GM12878 (cell line): ENCODE measurements around the gene TAX1BP3. TPM values are rescaled to one million over a fixed set of nuclear protein-coding genes. Genes with fewer than 3 reads are reported as not detected.

Experiments used
- BHLHE40 ChIP-seq, 2 experiments: fragments of 450-650 bp in 1 of 2; IDR thresholded peaks; 2 replicates each; pipeline ENCODE4 v1.6.1; 2011 to 2017; ENCODE audit warnings: low read depth in 2 of 2, borderline replicate concordance in 1 of 2, improper control_type of control experiment in 1 of 2, low read length in 1 of 2, mild to moderate bottlenecking in 1 of 2
- BRCA1 ChIP-seq: IDR thresholded peaks from 2 replicates; pipeline ENCODE4 v1.6.1; 2011; ENCODE audit warnings: low read depth, low read length, improper control_type of control experiment
- ETV6 ChIP-seq, 2 experiments: fragments of 450-650 bp in 1 of 2; IDR thresholded peaks in 1 of 2; conservative IDR thresholded peaks in 1 of 2; 2 replicates each; pipeline ENCODE4 v1.6.1; 2014; ENCODE audit warnings: antibody characterized with exemption in 1 of 2, borderline replicate concordance in 1 of 2, low read depth in 1 of 2, mild to moderate bottlenecking in 1 of 2, moderate library complexity in 1 of 2
- GATAD2B ChIP-seq: fragments of 450-650 bp; conservative IDR thresholded peaks from 2 replicates; pipeline ENCODE4 v1.6.1; 2017; ENCODE audit warnings: low read depth, mild to moderate bottlenecking, moderate library complexity
- KAT2A ChIP-seq: conservative IDR thresholded peaks from 2 replicates; pipeline ENCODE4 v1.6.1; 2011; ENCODE audit warnings: low read depth, low read length; ENCODE audit not compliant: control insufficient read depth
- MEF2B ChIP-seq: fragments of 450-650 bp; IDR thresholded peaks from 2 replicates; pipeline ENCODE4 v1.6.1; 2018; ENCODE audit warnings: mild to moderate bottlenecking, moderate library complexity; ENCODE audit not compliant: partially characterized antibody, poor library complexity, severe bottlenecking
- MYB ChIP-seq: fragments of 150-350 bp; IDR thresholded peaks from 2 replicates; pipeline ENCODE4 v1.6.1; 2014; ENCODE audit warnings: mild to moderate bottlenecking, low read depth, low read length, borderline replicate concordance
- RBBP5 ChIP-seq: fragments of 200-600 bp; sonication (generic); conservative IDR thresholded peaks from 2 replicates; pipeline ENCODE4 v1.6.1; 2016
- RCOR1 ChIP-seq: conservative IDR thresholded peaks from 2 replicates; pipeline ENCODE4 v1.6.1; 2012; ENCODE audit warnings: low read depth, low read length, improper control_type of control experiment
- SUPT20H ChIP-seq: IDR thresholded peaks from 2 replicates; pipeline ENCODE4 v1.6.1; 2011; ENCODE audit warnings: low read depth, mild to moderate bottlenecking, low read length, moderate library complexity, borderline replicate concordance; ENCODE audit not compliant: control insufficient read depth
- TCF7 ChIP-seq: IDR thresholded peaks from 2 replicates; pipeline ENCODE4 v1.6.1; 2014; ENCODE audit warnings: antibody characterized with exemption, borderline replicate concordance
- WRNIP1 ChIP-seq: IDR thresholded peaks from 2 replicates; pipeline ENCODE4 v1.6.1; 2011; ENCODE audit warnings: low read depth, low read length, improper control_type of control experiment, borderline replicate concordance
- ZBED1 ChIP-seq: IDR thresholded peaks from 2 replicates; pipeline ENCODE4 v1.6.1; 2016; ENCODE audit warnings: borderline replicate concordance
- ZSCAN29 ChIP-seq: fragments of 450-650 bp; IDR thresholded peaks from 2 replicates; pipeline ENCODE4 v1.6.1; 2017; ENCODE audit warnings: mild to moderate bottlenecking, moderate library complexity
- polyA plus RNA-seq, 11 experiments: library from polyadenylated mRNA; depleted of rRNA in 4 of 11; unstranded in 6 of 11; stranded (reverse) in 5 of 11; fragments of >200 nt; fragmentation: Nextera tagmentation in 4 of 11; fragmentation: Illumina TruSeq in 1 of 11; extraction: Ambion mirVana in 4 of 11; extraction: Trizol in 1 of 11; gene quantifications; 1 replicate in 1 of 11; 2 replicates in 10 of 11; pipeline versions ENCODE4 v1.2.1 to v1.2.3, GENCODE V29; 2011 to 2016; ENCODE audit warnings: inconsistent platforms in 2 of 11, missing spikeins in 2 of 11, low read depth in 1 of 11
- total RNA-seq, 4 experiments: library from RNA; depleted of rRNA in 3 of 4; stranded (reverse); fragments of >200 nt in 3 of 4; fragmentation: Illumina TruSeq in 1 of 4; extraction: Trizol in 1 of 4; gene quantifications; 2 replicates each; pipeline versions ENCODE4 v1.2.1 to v1.2.3, GENCODE V29; 2013 to 2021
- TF ChIP-seq, protein P1 (sequence below): IDR thresholded peaks from 2 replicates; pipeline ENCODE4 v1.6.1; 2012; ENCODE audit warnings: mild to moderate bottlenecking, low read depth, low read length
- TF ChIP-seq, protein P2 (sequence below): fragments of 450-650 bp; IDR thresholded peaks from 2 replicates; pipeline ENCODE4 v1.6.1; 2017; ENCODE audit warnings: low read depth, mild to moderate bottlenecking, moderate library complexity
- TF ChIP-seq, protein P3 (sequence below): fragments of 450-650 bp; IDR thresholded peaks from 2 replicates; pipeline ENCODE4 v1.6.1; 2016; ENCODE audit warnings: mild to moderate bottlenecking
- TF ChIP-seq, protein P4 (sequence below): fragments of 450-650 bp; IDR thresholded peaks from 2 replicates; pipeline ENCODE4 v1.6.1; 2017; ENCODE audit warnings: mild to moderate bottlenecking
- TF ChIP-seq, protein P5 (sequence below): IDR thresholded peaks from 2 replicates; pipeline ENCODE4 v1.6.1; 2011; ENCODE audit warnings: borderline replicate concordance, low read depth, mild to moderate bottlenecking, moderate library complexity, low read length; ENCODE audit not compliant: insufficient read depth, poor library complexity, severe bottlenecking

The TAX1BP3 gene
- total and polyA plus RNA-seq, 10 of the 15 experiments (the other 5 are each of a cell fraction or from before 2014, with no cell fraction given), result 1.00 to 40.4 (median 15.4) TPM

DNA sequence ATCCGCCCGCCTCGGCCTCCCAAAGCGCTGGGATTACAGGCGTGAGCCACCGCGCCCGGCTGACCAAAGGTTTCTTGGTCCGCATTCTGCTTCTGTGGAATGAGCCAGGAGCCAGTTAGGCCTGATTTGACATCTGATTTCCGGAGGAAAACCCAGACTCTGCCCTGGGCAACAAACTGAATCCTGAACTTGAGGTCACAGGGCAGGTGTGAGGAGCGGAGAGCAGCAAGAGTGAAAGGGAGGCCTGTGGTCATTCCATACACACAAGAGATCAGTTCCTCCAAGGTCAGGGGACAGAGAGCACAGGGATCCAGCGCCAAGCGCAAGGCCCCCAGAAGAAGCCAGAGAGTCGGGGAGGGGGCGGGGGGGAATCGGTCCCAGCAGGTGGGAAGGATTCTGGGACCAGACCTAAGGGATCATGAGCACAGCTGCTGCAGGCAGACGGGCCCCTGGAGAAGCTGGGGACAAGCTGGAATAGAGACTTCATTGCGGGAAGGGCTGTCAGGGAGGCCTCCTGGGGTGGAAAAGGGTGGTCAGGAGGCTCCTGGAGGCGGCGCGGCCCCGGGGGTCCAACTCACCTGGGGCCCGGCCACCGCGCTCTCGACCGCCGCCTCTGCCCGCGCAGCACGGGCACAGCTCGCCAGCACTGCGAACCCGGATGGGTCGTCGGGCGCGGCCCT, 32.8 kb downstream of the TAX1BP3 start (continued):
- TF ChIP-seq, protein P1, sequence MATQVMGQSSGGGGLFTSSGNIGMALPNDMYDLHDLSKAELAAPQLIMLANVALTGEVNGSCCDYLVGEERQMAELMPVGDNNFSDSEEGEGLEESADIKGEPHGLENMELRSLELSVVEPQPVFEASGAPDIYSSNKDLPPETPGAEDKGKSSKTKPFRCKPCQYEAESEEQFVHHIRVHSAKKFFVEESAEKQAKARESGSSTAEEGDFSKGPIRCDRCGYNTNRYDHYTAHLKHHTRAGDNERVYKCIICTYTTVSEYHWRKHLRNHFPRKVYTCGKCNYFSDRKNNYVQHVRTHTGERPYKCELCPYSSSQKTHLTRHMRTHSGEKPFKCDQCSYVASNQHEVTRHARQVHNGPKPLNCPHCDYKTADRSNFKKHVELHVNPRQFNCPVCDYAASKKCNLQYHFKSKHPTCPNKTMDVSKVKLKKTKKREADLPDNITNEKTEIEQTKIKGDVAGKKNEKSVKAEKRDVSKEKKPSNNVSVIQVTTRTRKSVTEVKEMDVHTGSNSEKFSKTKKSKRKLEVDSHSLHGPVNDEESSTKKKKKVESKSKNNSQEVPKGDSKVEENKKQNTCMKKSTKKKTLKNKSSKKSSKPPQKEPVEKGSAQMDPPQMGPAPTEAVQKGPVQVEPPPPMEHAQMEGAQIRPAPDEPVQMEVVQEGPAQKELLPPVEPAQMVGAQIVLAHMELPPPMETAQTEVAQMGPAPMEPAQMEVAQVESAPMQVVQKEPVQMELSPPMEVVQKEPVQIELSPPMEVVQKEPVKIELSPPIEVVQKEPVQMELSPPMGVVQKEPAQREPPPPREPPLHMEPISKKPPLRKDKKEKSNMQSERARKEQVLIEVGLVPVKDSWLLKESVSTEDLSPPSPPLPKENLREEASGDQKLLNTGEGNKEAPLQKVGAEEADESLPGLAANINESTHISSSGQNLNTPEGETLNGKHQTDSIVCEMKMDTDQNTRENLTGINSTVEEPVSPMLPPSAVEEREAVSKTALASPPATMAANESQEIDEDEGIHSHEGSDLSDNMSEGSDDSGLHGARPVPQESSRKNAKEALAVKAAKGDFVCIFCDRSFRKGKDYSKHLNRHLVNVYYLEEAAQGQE, result no peak
- TF ChIP-seq, protein P2, sequence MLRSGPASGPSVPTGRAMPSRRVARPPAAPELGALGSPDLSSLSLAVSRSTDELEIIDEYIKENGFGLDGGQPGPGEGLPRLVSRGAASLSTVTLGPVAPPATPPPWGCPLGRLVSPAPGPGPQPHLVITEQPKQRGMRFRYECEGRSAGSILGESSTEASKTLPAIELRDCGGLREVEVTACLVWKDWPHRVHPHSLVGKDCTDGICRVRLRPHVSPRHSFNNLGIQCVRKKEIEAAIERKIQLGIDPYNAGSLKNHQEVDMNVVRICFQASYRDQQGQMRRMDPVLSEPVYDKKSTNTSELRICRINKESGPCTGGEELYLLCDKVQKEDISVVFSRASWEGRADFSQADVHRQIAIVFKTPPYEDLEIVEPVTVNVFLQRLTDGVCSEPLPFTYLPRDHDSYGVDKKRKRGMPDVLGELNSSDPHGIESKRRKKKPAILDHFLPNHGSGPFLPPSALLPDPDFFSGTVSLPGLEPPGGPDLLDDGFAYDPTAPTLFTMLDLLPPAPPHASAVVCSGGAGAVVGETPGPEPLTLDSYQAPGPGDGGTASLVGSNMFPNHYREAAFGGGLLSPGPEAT, result no peak
- TF ChIP-seq ZSCAN29, result no peak
- TF ChIP-seq TCF7, result no peak
- TF ChIP-seq, protein P3, sequence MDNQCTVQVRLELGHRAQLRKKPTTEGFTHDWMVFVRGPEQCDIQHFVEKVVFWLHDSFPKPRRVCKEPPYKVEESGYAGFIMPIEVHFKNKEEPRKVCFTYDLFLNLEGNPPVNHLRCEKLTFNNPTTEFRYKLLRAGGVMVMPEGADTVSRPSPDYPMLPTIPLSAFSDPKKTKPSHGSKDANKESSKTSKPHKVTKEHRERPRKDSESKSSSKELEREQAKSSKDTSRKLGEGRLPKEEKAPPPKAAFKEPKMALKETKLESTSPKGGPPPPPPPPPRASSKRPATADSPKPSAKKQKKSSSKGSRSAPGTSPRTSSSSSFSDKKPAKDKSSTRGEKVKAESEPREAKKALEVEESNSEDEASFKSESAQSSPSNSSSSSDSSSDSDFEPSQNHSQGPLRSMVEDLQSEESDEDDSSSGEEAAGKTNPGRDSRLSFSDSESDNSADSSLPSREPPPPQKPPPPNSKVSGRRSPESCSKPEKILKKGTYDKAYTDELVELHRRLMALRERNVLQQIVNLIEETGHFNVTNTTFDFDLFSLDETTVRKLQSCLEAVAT, result 0 out of 2 replicates have a peak, but pooled peaks have one; percentile 6
- no peak for TF ChIP-seq SUPT20H
- TF ChIP-seq, protein P4, sequence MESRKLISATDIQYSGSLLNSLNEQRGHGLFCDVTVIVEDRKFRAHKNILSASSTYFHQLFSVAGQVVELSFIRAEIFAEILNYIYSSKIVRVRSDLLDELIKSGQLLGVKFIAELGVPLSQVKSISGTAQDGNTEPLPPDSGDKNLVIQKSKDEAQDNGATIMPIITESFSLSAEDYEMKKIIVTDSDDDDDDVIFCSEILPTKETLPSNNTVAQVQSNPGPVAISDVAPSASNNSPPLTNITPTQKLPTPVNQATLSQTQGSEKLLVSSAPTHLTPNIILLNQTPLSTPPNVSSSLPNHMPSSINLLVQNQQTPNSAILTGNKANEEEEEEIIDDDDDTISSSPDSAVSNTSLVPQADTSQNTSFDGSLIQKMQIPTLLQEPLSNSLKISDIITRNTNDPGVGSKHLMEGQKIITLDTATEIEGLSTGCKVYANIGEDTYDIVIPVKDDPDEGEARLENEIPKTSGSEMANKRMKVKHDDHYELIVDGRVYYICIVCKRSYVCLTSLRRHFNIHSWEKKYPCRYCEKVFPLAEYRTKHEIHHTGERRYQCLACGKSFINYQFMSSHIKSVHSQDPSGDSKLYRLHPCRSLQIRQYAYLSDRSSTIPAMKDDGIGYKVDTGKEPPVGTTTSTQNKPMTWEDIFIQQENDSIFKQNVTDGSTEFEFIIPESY, result no peak
- 0 out of 2 replicates have a peak, but pooled peaks have one; percentile 30 for TF ChIP-seq GATAD2B
- no peak for TF ChIP-seq RCOR1
- TF ChIP-seq MYB, result no peak
- no peak for TF ChIP-seq WRNIP1
- TF ChIP-seq, protein P5, sequence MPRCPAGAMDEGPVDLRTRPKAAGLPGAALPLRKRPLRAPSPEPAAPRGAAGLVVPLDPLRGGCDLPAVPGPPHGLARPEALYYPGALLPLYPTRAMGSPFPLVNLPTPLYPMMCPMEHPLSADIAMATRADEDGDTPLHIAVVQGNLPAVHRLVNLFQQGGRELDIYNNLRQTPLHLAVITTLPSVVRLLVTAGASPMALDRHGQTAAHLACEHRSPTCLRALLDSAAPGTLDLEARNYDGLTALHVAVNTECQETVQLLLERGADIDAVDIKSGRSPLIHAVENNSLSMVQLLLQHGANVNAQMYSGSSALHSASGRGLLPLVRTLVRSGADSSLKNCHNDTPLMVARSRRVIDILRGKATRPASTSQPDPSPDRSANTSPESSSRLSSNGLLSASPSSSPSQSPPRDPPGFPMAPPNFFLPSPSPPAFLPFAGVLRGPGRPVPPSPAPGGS, result no peak
- TF ChIP-seq BHLHE40 (IDR thresholded peaks at IDR 0.05; ENCODE audit: borderline replicate concordance in 1 of 2, low read depth in 2 of 2, low read length in 1 of 2), result peak in 1 of 2 experiments; percentile 49; a peak in 1 of 4 replicates
- TF ChIP-seq RBBP5, result no peak
- no peak for TF ChIP-seq MEF2B
- TF ChIP-seq ETV6 (conservative IDR thresholded peaks at IDR 0.05 in 1 of 2, IDR thresholded peaks at IDR 0.05 in 1 of 2; ENCODE audit: borderline replicate concordance in 1 of 2, low read depth in 1 of 2), result no peak
- no peak for TF ChIP-seq KAT2A
- TF ChIP-seq ZBED1, result no peak
- TF ChIP-seq BRCA1, result no peak
